Effector memory CD4-positive, alpha-beta T cell (primary cell): Measurements from ENCODE around the gene SYNDIG1.

Experiments
- DNase-seq, 3 donors: peaks; one replicate each; pipeline ENCODE4 v3.0.0-alpha.2; 2020
- H3K27ac ChIP-seq: 2 replicates; pipeline ENCODE4 v1.7.0; 2013; ENCODE audit warnings: mild to moderate bottlenecking, low read length, moderate library complexity; ENCODE audit not compliant: insufficient read depth, poor library complexity, severe bottlenecking
- H3K27me3 ChIP-seq: replicated peaks from 2 replicates; pipeline ENCODE4 v1.7.0; 2013; ENCODE audit warnings: mild to moderate bottlenecking, low read length; ENCODE audit not compliant: insufficient read depth, control insufficient read depth, poor library complexity, severe bottlenecking
- H3K36me3 ChIP-seq: 2 replicates; pipeline ENCODE4 v1.7.0; 2013; ENCODE audit warnings: mild to moderate bottlenecking, low read length, moderate library complexity; ENCODE audit not compliant: control insufficient read depth, insufficient read depth
- H3K4me1 ChIP-seq: 2 replicates; pipeline ENCODE4 v1.7.0; 2013; ENCODE audit warnings: low read length, mild to moderate bottlenecking; ENCODE audit not compliant: control insufficient read depth, insufficient read depth, poor library complexity, severe bottlenecking
- H3K4me3 ChIP-seq: 2 replicates; pipeline ENCODE4 v1.7.0; 2013; ENCODE audit warnings: low read length, low read depth, mild to moderate bottlenecking; ENCODE audit not compliant: insufficient read depth, poor library complexity, severe bottlenecking
- H3K9me3 ChIP-seq: 2 replicates; pipeline ENCODE4 v1.7.0; 2013; ENCODE audit warnings: mild to moderate bottlenecking, low read length, moderate library complexity; ENCODE audit not compliant: control insufficient read depth

SYNDIG1 gene

GRCh38 chr20:24694727-24695528 is 225.5 kb downstream of the SYNDIG1 start:
- no peak for DNase-seq
- no peaks in the 10 kb centered on the region for H3K36me3 ChIP-seq

GRCh38 chr20:24695529-24696225 is 226.2 kb downstream of the SYNDIG1 start:
- no peak overlapping the region for H3K4me3 ChIP-seq
- no peak for DNase-seq
- no peaks in the 10 kb centered on the region for H3K4me1 ChIP-seq
- H3K36me3 ChIP-seq, result no peaks in the 10 kb centered on the region
- no peaks in the 10 kb centered on the region for H3K9me3 ChIP-seq
- no peaks in the 10 kb centered on the region for H3K27me3 ChIP-seq
- H3K27ac ChIP-seq, result no peak overlapping the region

More at GRCh38 chr20:24694727-24695528, 225.5 kb downstream of the SYNDIG1 start:
- Histone ChIP-seq H3K4me1 (no peaks in the 10 kb centered on the region), H3K27ac (no peak overlapping the region), H3K27me3 (no peaks in the 10 kb centered on the region), H3K4me3 (no peak overlapping the region), H3K9me3 (no peaks in the 10 kb centered on the region)

GRCh38 chr20:24696396-24696795 is 227.0 kb downstream of the SYNDIG1 start:
- DNase-seq, result no peak
- Histone ChIP-seq H3K4me1 (no peaks in the 10 kb centered on the region), H3K27ac (no peak overlapping the region), H3K9me3 (no peaks in the 10 kb centered on the region), H3K36me3 (no peaks in the 10 kb centered on the region), H3K4me3 (no peak overlapping the region), H3K27me3 (no peaks in the 10 kb centered on the region)

- Histone ChIP-seq H3K4me3 (no peak overlapping the region), H3K9me3 (no peaks in the 10 kb centered on the region), H3K27ac (no peak overlapping the region), H3K4me1 (no peaks in the 10 kb centered on the region), H3K27me3 (no peaks in the 10 kb centered on the region), H3K36me3 (no peaks in the 10 kb centered on the region)
- no peak for DNase-seq
Observed at GRCh38 chr20:24697411-24697810, 228.0 kb downstream of the SYNDIG1 start.

GRCh38 chr20:24698189-24698588 is 228.8 kb downstream of the SYNDIG1 start:
- Histone ChIP-seq H3K27ac (no peak overlapping the region), H3K27me3 (no peaks in the 10 kb centered on the region), H3K4me3 (no peak overlapping the region), H3K9me3 (no peaks in the 10 kb centered on the region), H3K4me1 (no peaks in the 10 kb centered on the region), H3K36me3 (no peaks in the 10 kb centered on the region)
- no peak for DNase-seq

GRCh38 chr20:24698706-24699206 is 229.3 kb downstream of the SYNDIG1 start:
- DNase-seq, result no peak
- Histone ChIP-seq H3K4me1 (no peaks in the 10 kb centered on the region), H3K9me3 (no peaks in the 10 kb centered on the region), H3K4me3 (no peak overlapping the region), H3K27me3 (no peaks in the 10 kb centered on the region), H3K36me3 (no peaks in the 10 kb centered on the region), H3K27ac (no peak overlapping the region)

GRCh38 chr20:24699321-24700165 is 230.1 kb downstream of the SYNDIG1 start:
- no peaks in the 10 kb centered on the region for H3K9me3 ChIP-seq
- no peak for DNase-seq
- no peak overlapping the region for H3K27ac ChIP-seq
- no peak overlapping the region for H3K4me3 ChIP-seq
- H3K4me1 ChIP-seq, result no peaks in the 10 kb centered on the region
- no peaks in the 10 kb centered on the region for H3K27me3 ChIP-seq
- H3K36me3 ChIP-seq, result no peaks in the 10 kb centered on the region

- no peaks in the 10 kb centered on the region for H3K27me3 ChIP-seq
- no peaks in the 10 kb centered on the region for H3K36me3 ChIP-seq
- no peak overlapping the region for H3K4me3 ChIP-seq
- H3K4me1 ChIP-seq, result no peaks in the 10 kb centered on the region
- no peaks in the 10 kb centered on the region for H3K9me3 ChIP-seq
- no peak overlapping the region for H3K27ac ChIP-seq
- DNase-seq, result no peak
Observed at GRCh38 chr20:24700166-24700860, 230.9 kb downstream of the SYNDIG1 start.

GRCh38 chr20:24701027-24701426 is 231.6 kb downstream of the SYNDIG1 start:
- Histone ChIP-seq H3K4me3 (no peak overlapping the region), H3K36me3 (no peaks in the 10 kb centered on the region), H3K9me3 (no peaks in the 10 kb centered on the region), H3K4me1 (no peaks in the 10 kb centered on the region), H3K27ac (no peak overlapping the region), H3K27me3 (no peaks in the 10 kb centered on the region)
- no peak for DNase-seq
